OCI-LY7 (cell line): ENCODE data around the gene PLIN1. TPM values are rescaled to one million over a fixed set of nuclear protein-coding genes. Genes with fewer than 3 reads are reported as not detected.

Experiments
- BruUV-seq: library from RNA; stranded (reverse); fragments of 400-500 nt; replicated peaks from 2 replicates; lab custom pipeline; 2021; lab: Mats Ljungman, UMichigan
- CTCF ChIA-PET: fragments of 300-600 bp; sonication (Branson Sonifier 250); formaldehyde crosslinking; loops from one replicate; lab custom pipeline; 2022; ENCODE audit warnings: antibody characterized with exemption; ENCODE audit not compliant: unreplicated experiment; lab: Charles Lee
- POLR2A ChIA-PET: fragments of 300-600 bp; sonication (Branson Sonifier 250); formaldehyde crosslinking; loops from one replicate; lab custom pipeline; 2022; ENCODE audit warnings: antibody characterized with exemption; lab: Charles Lee
- DNase-seq: peaks from one replicate; pipeline ENCODE4 v3.0.0-alpha.2; 2015; ENCODE audit warnings: low spot score
- H2AFZ ChIP-seq: fragments of 200-600 bp; sonication (generic), shearing (Covaris generic); 2 replicates; pipeline ENCODE4 v1.6.1; 2014; ENCODE audit warnings: mild to moderate bottlenecking, antibody characterized with exemption, low read length, moderate library complexity
- H3K27ac ChIP-seq: fragments of 200-600 bp; sonication (generic); 2 replicates; pipeline ENCODE4 v1.5.1; 2014; ENCODE audit warnings: mixed run types, low read depth, mild to moderate bottlenecking, moderate library complexity, low read length, inconsistent platforms; ENCODE audit not compliant: poor library complexity, severe bottlenecking
- H3K36me3 ChIP-seq: fragments of 200-600 bp; sonication (generic); 2 replicates; pipeline ENCODE4 v1.6.1; 2014; ENCODE audit warnings: mild to moderate bottlenecking, antibody characterized with exemption, low read length, moderate library complexity, mixed read lengths; ENCODE audit not compliant: insufficient read depth
- H3K4me1 ChIP-seq: fragments of 200-600 bp; sonication (generic); 2 replicates; pipeline ENCODE4 v1.5.1; 2014; ENCODE audit warnings: mild to moderate bottlenecking, low read length; ENCODE audit not compliant: insufficient read depth, poor library complexity, severe bottlenecking
- H3K4me2 ChIP-seq: fragments of 200-600 bp; sonication (generic); 2 replicates; pipeline ENCODE4 v1.6.1; 2014; ENCODE audit warnings: mild to moderate bottlenecking, low read length
- H3K4me3 ChIP-seq: fragments of 200-600 bp; sonication (generic); 2 replicates; pipeline ENCODE4 v1.5.1; 2014; ENCODE audit warnings: mild to moderate bottlenecking, low read depth, low read length; ENCODE audit not compliant: poor library complexity, severe bottlenecking
- H3K79me2 ChIP-seq: fragments of 200-600 bp; sonication (generic); 2 replicates; pipeline ENCODE4 v1.6.1; 2016; ENCODE audit warnings: low read depth, mild to moderate bottlenecking, low read length, moderate library complexity, mixed read lengths; ENCODE audit not compliant: insufficient read depth
- H3K9me2 ChIP-seq: fragments of 200-600 bp; sonication (generic); 2 replicates; pipeline ENCODE4 v1.6.1; 2016; ENCODE audit warnings: mild to moderate bottlenecking, low read length, mixed read lengths; ENCODE audit not compliant: insufficient read depth
- H3K9me3 ChIP-seq: fragments of 200-600 bp; sonication (generic); 2 replicates; pipeline ENCODE4 v1.6.1; 2014; ENCODE audit warnings: mild to moderate bottlenecking, mixed run types, low read length, mixed read lengths
- H4K20me1 ChIP-seq: fragments of 200-600 bp; sonication (generic); 2 replicates; pipeline ENCODE4 v1.6.1; 2014; ENCODE audit warnings: mild to moderate bottlenecking, antibody characterized with exemption, low read length, moderate library complexity, mixed read lengths; ENCODE audit not compliant: insufficient read depth
- CTCF ChIP-seq: fragments of 200-600 bp; sonication (generic); conservative IDR thresholded peaks from 2 replicates; pipeline ENCODE4 v1.5.1; 2014; ENCODE audit warnings: mild to moderate bottlenecking, antibody characterized with exemption, low read length, moderate library complexity, mixed read lengths
- EZH2phosphoT487 ChIP-seq: fragments of 200-600 bp; sonication (generic); IDR thresholded peaks from 2 replicates; pipeline ENCODE4 v1.6.1; 2018; ENCODE audit warnings: low read depth, borderline replicate concordance, mild to moderate bottlenecking, mixed run types, antibody characterized with exemption, low read length, moderate library complexity, mixed read lengths
- intact Hi-C: fragments of 100-400 bp; cut with micrococcal nuclease; formaldehyde crosslinking; loops from one replicate; pipeline ENCODE4 v1.10.0; 2022; ENCODE audit not compliant: unreplicated experiment
- total RNA-seq, 2 experiments: library from RNA; depleted of rRNA in 1 of 2; stranded (reverse); fragments of >200 nt in 1 of 2; shearing (Covaris generic) in 1 of 2; gene quantifications; 2 replicates each; pipeline ENCODE4 v1.2.3, GENCODE V29; 2014 to 2022

The PLIN1 gene
- total RNA-seq, 2 experiments from 2014 or later, result 0.19 TPM; not detected in 1

DNA sequence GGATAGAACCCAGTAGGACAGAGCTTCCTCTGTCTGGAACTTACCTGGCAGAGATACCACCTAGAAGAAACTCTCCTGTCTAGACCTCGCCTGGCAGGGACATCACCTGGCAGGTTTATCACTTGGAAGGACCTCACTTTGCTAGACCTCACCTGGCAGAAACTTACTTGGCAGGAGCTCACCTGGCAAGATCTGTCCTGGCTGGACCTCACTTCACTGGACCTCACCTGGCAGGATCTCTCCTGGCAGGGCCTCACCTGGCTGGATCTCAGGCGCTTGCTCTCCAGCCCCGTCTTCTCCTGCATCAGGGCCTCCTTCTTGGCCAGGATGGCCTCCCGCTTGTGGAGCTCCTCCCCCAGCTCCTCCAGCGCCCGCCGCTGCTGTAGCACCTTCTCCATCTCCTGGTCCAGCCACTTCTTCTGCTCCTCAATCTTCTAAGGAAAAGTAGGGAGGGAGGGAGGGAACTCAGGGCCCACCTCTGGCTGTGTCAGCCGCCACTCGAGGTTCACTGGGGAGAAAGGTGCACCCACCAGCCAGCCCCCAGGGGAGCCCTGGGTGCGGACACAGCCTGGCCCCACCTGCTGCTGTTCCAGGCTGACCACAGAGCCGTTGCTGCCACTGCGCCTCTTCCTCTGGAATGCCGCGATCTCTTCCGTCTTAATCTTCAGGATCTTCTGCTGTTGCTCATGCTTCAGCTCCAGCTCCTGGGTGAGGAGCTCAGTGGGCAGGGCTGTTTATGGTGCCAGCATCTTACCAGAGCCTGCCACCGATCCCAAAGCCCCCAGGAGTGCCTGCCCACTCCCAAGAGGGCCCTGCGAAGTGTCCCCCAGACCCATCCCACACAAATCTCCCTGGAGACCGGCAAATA lies 46.4 kb downstream of the PLIN1 start:
- Histone ChIP-seq H2AFZ (no peak overlapping the region), H4K20me1 (no peaks in the 10 kb centered on the region), H3K36me3 (peaks cover 46% of the 10 kb centered on the region), H3K4me2 (no peak overlapping the region), H3K4me1 (no peaks in the 10 kb centered on the region), H3K9me3 (no peaks in the 10 kb centered on the region), H3K79me2 (no peaks in the 10 kb centered on the region), H3K9me2 (no peaks in the 10 kb centered on the region), H3K4me3 (no peak overlapping the region), H3K27ac (no peak overlapping the region)
- intact Hi-C loops, result no loop called here
- TF ChIP-seq CTCF (no peak), EZH2phosphoT487 (no peak)
- CTCF ChIA-PET, result no interaction called here
- POLR2A ChIA-PET, result no interaction called here
- BruUV-seq, result no TSS peak
- no peak for DNase-seq

GRCh38 chr15:89631902-89632264 lies 47.3 kb downstream of the PLIN1 start:
- no peak overlapping the region for H3K27ac ChIP-seq
- H4K20me1 ChIP-seq, result no peaks in the 10 kb centered on the region
- ChIA-PET POLR2A (no interaction called here), CTCF (no interaction called here)
- no peaks in the 10 kb centered on the region for H3K9me3 ChIP-seq
- no peaks in the 10 kb centered on the region for H3K4me1 ChIP-seq
- H3K79me2 ChIP-seq, result no peaks in the 10 kb centered on the region
- H3K4me2 ChIP-seq, result no peak overlapping the region
- DNase-seq, result no peak
- intact Hi-C loops, result no loop called here
- H2AFZ ChIP-seq, result no peak overlapping the region
- H3K9me2 ChIP-seq, result no peaks in the 10 kb centered on the region
- H3K4me3 ChIP-seq, result no peak overlapping the region
- no TSS peak for BruUV-seq
- H3K36me3 ChIP-seq, result peaks cover 56% of the 10 kb centered on the region
- TF ChIP-seq EZH2phosphoT487 (no peak), CTCF (no peak)
